Inflammatory macrophage treated with lipopolysaccharide for 1 hour (primary cell): ENCODE results near the gene RPUSD3.

Source experiments
- DNase-seq, 2 donors: peaks; one replicate each; pipeline ENCODE4 v3.0.0-alpha.2; 2020 to 2022

Gene RPUSD3

GRCh38 chr3:9828801-9829755, 14.7 kb downstream of the RPUSD3 start:
- DNase-seq, result no peak

- peak in 1 of 2 donors; percentile 36 for DNase-seq
Measured at GRCh38 chr3:9826815-9827573, 16.8 kb downstream of the RPUSD3 start.

- no peak for DNase-seq
Measured at GRCh38 chr3:9825451-9826040, 18.3 kb downstream of the RPUSD3 start.

- no peak for DNase-seq
Measured at GRCh38 chr3:9820946-9821345, 22.9 kb downstream of the RPUSD3 start.

GRCh38 chr3:9820543-9820942, 23.3 kb downstream of the RPUSD3 start:
- DNase-seq, result no peak

GRCh38 chr3:9818666-9819335, 25.0 kb downstream of the RPUSD3 start:
- DNase-seq, result no peak

GRCh38 chr3:9817436-9817835, 26.4 kb downstream of the RPUSD3 start:
- DNase-seq, result peak; percentile 30 to 45

- DNase-seq, result no peak
Measured at GRCh38 chr3:9815986-9816385, 27.8 kb downstream of the RPUSD3 start.

GRCh38 chr3:9812870-9813483, 30.8 kb downstream of the RPUSD3 start:
- no peak for DNase-seq

- no peak for DNase-seq
Measured at GRCh38 chr3:9810846-9811245, 33.0 kb downstream of the RPUSD3 start.

- no peak for DNase-seq
Measured at GRCh38 chr3:9810433-9810770, 33.4 kb downstream of the RPUSD3 start.

GRCh38 chr3:9809615-9810432, 34.0 kb downstream of the RPUSD3 start, which contains the start of gene TTLL3:
Gene TTLL3 (plus strand): TSS chr3:9810262. CDS start chr3:9810662, 400 bp downstream.
- peak; percentile 31 to 44 for DNase-seq

- DNase-seq, result no peak
Measured at GRCh38 chr3:9809239-9809614, 34.6 kb downstream of the RPUSD3 start.

- peak in 1 of 2 donors; percentile 20 for DNase-seq
Measured at GRCh38 chr3:9808345-9809037, 35.3 kb downstream of the RPUSD3 start.

- no peak for DNase-seq
Measured at GRCh38 chr3:9807981-9808344, 35.8 kb downstream of the RPUSD3 start.

GRCh38 chr3:9806688-9807589, 36.9 kb downstream of the RPUSD3 start:
- DNase-seq, result no peak

GRCh38 chr3:9806137-9806536, 37.7 kb downstream of the RPUSD3 start:
- no peak for DNase-seq

- DNase-seq, result no peak
Measured at GRCh38 chr3:9804996-9805395, 38.8 kb downstream of the RPUSD3 start.

GRCh38 chr3:9803494-9803893, 40.3 kb downstream of the RPUSD3 start:
- DNase-seq, result no peak

GRCh38 chr3:9800529-9800928, 43.3 kb downstream of the RPUSD3 start:
- no peak for DNase-seq
